GM12878 (cell line): ENCODE data around the gene NUDCD3. TPM values are rescaled to one million over a fixed set of nuclear protein-coding genes. Genes with fewer than 3 reads are reported as not detected.

ENCODE experiments used
- ATAC-seq: fragments of 200-7000 bp; cut with Tn5 transposase; 3 replicates; pipeline ENCODE4 v1.9.1; 2020; ENCODE audit warnings: mild to moderate bottlenecking, moderate library complexity
- BruUV-seq: library from RNA; stranded (reverse); fragments of 400-500 nt; replicated peaks from 2 replicates; lab custom pipeline; 2021; lab: Mats Ljungman, UMichigan
- CTCF ChIA-PET: fragments of 300-600 bp; sonication (Branson Sonifier 250); formaldehyde crosslinking; extraction: SDS; loops from one replicate; lab custom pipeline; 2021; ENCODE audit warnings: inconsistent platforms; lab: Yijun Ruan, JAX
- POLR2A ChIA-PET: fragments of 350-600 bp; formaldehyde crosslinking; extraction: SDS; loops from one replicate; lab custom pipeline; 2021; ENCODE audit warnings: inconsistent platforms; lab: Charles Lee
- RAD21 ChIA-PET: fragments of 300-600 bp; sonication (Branson Sonifier 250); formaldehyde crosslinking; loops from one replicate; lab custom pipeline; 2023; ENCODE audit warnings: antibody characterized with exemption; ENCODE audit not compliant: unreplicated experiment; lab: Charles Lee
- SMC1A ChIA-PET: fragments of 300-600 bp; sonication (Branson Sonifier 250); formaldehyde crosslinking; loops from one replicate; lab custom pipeline; 2023; ENCODE audit not compliant: unreplicated experiment, uncharacterized antibody; lab: Charles Lee
- DNase-seq: peaks from one replicate; pipeline ENCODE4 v3.0.0-alpha.2; 2011; ENCODE audit warnings: low read depth, low spot score
- FAIRE-seq: peaks from 3 replicates; lab custom pipeline; 2011; peaks lifted over from hg19 to GRCh38; lab: Jason Lieb, UNC
- H2AFZ ChIP-seq: 2 replicates; pipeline ENCODE4 v1.6.0; 2011; ENCODE audit warnings: low read depth, low read length, control low read depth; ENCODE audit not compliant: control insufficient read depth
- H3K27ac ChIP-seq: 2 replicates; pipeline ENCODE4 v1.5.1; 2011; ENCODE audit warnings: control low read depth; ENCODE audit not compliant: control insufficient read depth, insufficient read depth
- H3K27me3 ChIP-seq, 2 experiments: replicated peaks in 1 of 2; 2 replicates each; pipeline versions ENCODE4 v1.6.0 to v1.6.1; 2011; ENCODE audit warnings: low read length in 1 of 2; ENCODE audit not compliant: control insufficient read depth in 2 of 2, insufficient read depth in 2 of 2
- H3K36me3 ChIP-seq, 2 experiments: 2 replicates each; pipeline ENCODE4 v1.5.1; 2011; ENCODE audit warnings: low read length in 1 of 2; ENCODE audit not compliant: control insufficient read depth in 2 of 2, insufficient read depth in 2 of 2
- H3K4me1 ChIP-seq: 2 replicates; pipeline ENCODE4 v1.6.1; 2011; ENCODE audit warnings: mild to moderate bottlenecking, low read length, moderate library complexity, mixed read lengths; ENCODE audit not compliant: control insufficient read depth, insufficient read depth
- H3K4me2 ChIP-seq: 2 replicates; pipeline ENCODE4 v1.6.0; 2011; ENCODE audit warnings: control low read depth; ENCODE audit not compliant: control insufficient read depth, insufficient read depth
- H3K4me3 ChIP-seq: fragments of 200-600 bp; sonication (generic); 2 replicates; pipeline ENCODE4 v1.5.1; 2016
- H3K79me2 ChIP-seq: 2 replicates; pipeline ENCODE4 v1.6.0; 2011; ENCODE audit warnings: low read length; ENCODE audit not compliant: control insufficient read depth, insufficient read depth
- H3K9ac ChIP-seq: 2 replicates; pipeline ENCODE4 v1.8.0; 2011; ENCODE audit warnings: low read length, control low read depth, mixed read lengths; ENCODE audit not compliant: control insufficient read depth, insufficient read depth
- H3K9me3 ChIP-seq: replicated peaks from 3 replicates; pipeline ENCODE4 v1.5.1; 2011; ENCODE audit warnings: mild to moderate bottlenecking, low read length; ENCODE audit not compliant: control insufficient read depth, insufficient read depth
- H4K20me1 ChIP-seq: 2 replicates; pipeline ENCODE4 v1.6.0; 2011; ENCODE audit not compliant: control insufficient read depth, insufficient read depth
- ATF7 ChIP-seq: fragments of 450-650 bp; IDR thresholded peaks from 2 replicates; pipeline ENCODE4 v1.6.1; 2016; ENCODE audit warnings: low read depth, mild to moderate bottlenecking
- CBX3 ChIP-seq: fragments of 200-600 bp; sonication (generic); IDR thresholded peaks from 2 replicates; pipeline ENCODE4 v1.6.1; 2016; ENCODE audit warnings: low read depth, borderline replicate concordance
- EED ChIP-seq: sonication (generic); IDR thresholded peaks from 2 replicates; pipeline ENCODE4 v1.6.1; 2016; ENCODE audit warnings: antibody characterized with exemption, low read depth
- EP300 ChIP-seq, 2 experiments: fragments of 150-350 bp in 1 of 2; IDR thresholded peaks; 2 replicates each; pipeline ENCODE4 v1.6.1; 2011 to 2012; ENCODE audit warnings: low read depth in 2 of 2, low read length in 2 of 2, borderline replicate concordance in 1 of 2, improper control_type of control experiment in 1 of 2, inconsistent platforms in 1 of 2; ENCODE audit not compliant: control insufficient read depth in 1 of 2
- IRF4 ChIP-seq: IDR thresholded peaks from 2 replicates; pipeline ENCODE4 v1.6.1; 2011; ENCODE audit warnings: low read depth, low read length
- MAX ChIP-seq: IDR thresholded peaks from 2 replicates; pipeline ENCODE4 v1.6.1; 2012; ENCODE audit warnings: low read depth, low read length, improper control_type of control experiment
- MYC ChIP-seq: IDR thresholded peaks from 2 replicates; pipeline ENCODE4 v1.6.1; 2011; ENCODE audit warnings: mild to moderate bottlenecking, low read length, moderate library complexity, inconsistent platforms; ENCODE audit not compliant: insufficient read depth, insufficient replicate concordance, insufficient read length, severe bottlenecking
- RUNX3 ChIP-seq: IDR thresholded peaks from 2 replicates; pipeline ENCODE4 v1.6.1; 2012; ENCODE audit warnings: low read length, inconsistent platforms
- SUZ12 ChIP-seq: fragments of 200-600 bp; sonication (generic); IDR thresholded peaks from one replicate; pipeline ENCODE4 v1.6.1; 2018; ENCODE audit warnings: antibody characterized with exemption, mild to moderate bottlenecking; ENCODE audit not compliant: unreplicated experiment
- TARDBP ChIP-seq: IDR thresholded peaks from 2 replicates; pipeline ENCODE4 v1.6.1; 2016; ENCODE audit warnings: borderline replicate concordance
- TCF12 ChIP-seq: IDR thresholded peaks from 2 replicates; pipeline ENCODE4 v1.6.1; 2011; ENCODE audit warnings: low read depth, mild to moderate bottlenecking, low read length
- WGBS: methylation state at CpG from one replicate; pipeline ENCODE4 v1.1.6; 2016; ENCODE audit warnings: low lambda C conversion rate; ENCODE audit not compliant: insufficient replicate concordance, insufficient coverage; ENCODE audit errors: missing lambda C conversion rate; 5-methylcytosine and 5-hydroxymethylcytosine counted together
- in situ Hi-C: fragments of 300-500 bp; cut with MboI; formaldehyde crosslinking; loops from 9 replicates; pipeline ENCODE4 v1.14.3; 2018; ENCODE audit warnings: mixed read lengths
- intact Hi-C: fragments of 100-400 bp; cut with micrococcal nuclease; formaldehyde crosslinking; loops from one replicate; pipeline ENCODE4 v1.14.2; 2022; ENCODE audit not compliant: unreplicated experiment
- polyA plus RNA-seq, 11 experiments: library from polyadenylated mRNA; depleted of rRNA in 4 of 11; unstranded in 6 of 11; stranded (reverse) in 5 of 11; fragments of >200 nt; fragmentation: Nextera tagmentation in 4 of 11; fragmentation: Illumina TruSeq in 1 of 11; extraction: Ambion mirVana in 4 of 11; extraction: Trizol in 1 of 11; gene quantifications; 1 replicate in 1 of 11; 2 replicates in 10 of 11; pipeline versions ENCODE4 v1.2.1 to v1.2.3, GENCODE V29; 2011 to 2016; ENCODE audit warnings: inconsistent platforms in 2 of 11, missing spikeins in 2 of 11, low read depth in 1 of 11
- total RNA-seq, 4 experiments: library from RNA; depleted of rRNA in 3 of 4; stranded (reverse); fragments of >200 nt in 3 of 4; fragmentation: Illumina TruSeq in 1 of 4; extraction: Trizol in 1 of 4; gene quantifications; 2 replicates each; pipeline versions ENCODE4 v1.2.1 to v1.2.3, GENCODE V29; 2013 to 2021

Gene NUDCD3
- total and polyA plus RNA-seq, 10 of the 15 experiments (the other 5 are each of a cell fraction or from before 2014, with no cell fraction given) = 25.0 to 89.8 (median 46.4) TPM

- ChIA-PET SMC1A (no interaction called here), RAD21 (no interaction called here), POLR2A (no interaction called here), CTCF (interaction anchor here (2.0 kb wide), 1 partner anchor 67 kb away, joined by 5 read pairs; no protein-coding TSS in a partner anchor)
- Histone ChIP-seq H3K4me2 (no peak overlapping the region), H3K27ac (no peak overlapping the region), H3K27me3 (no peaks in the 10 kb centered on the region), H3K4me1 (no peaks in the 10 kb centered on the region), H3K9me3 (no peaks in the 10 kb centered on the region), H4K20me1 (no peaks in the 10 kb centered on the region), H3K36me3 (no peaks in the 10 kb centered on the region), H3K79me2 (no peaks in the 10 kb centered on the region), H3K4me3 (no peak overlapping the region), H3K9ac (no peak overlapping the region), H2AFZ (no peak overlapping the region)
- no peak for FAIRE-seq
- WGBS = 14% methylated on average over 4 of the region's 4 CpGs
- ATAC-seq = no peak
- intact Hi-C loops = loop anchor here (10.0 kb wide), 1 partner anchor 484 kb away; no protein-coding TSS in a partner anchor
- TF ChIP-seq ATF7 (no peak), MAX (no peak), RUNX3 (no peak), MYC (no peak), CBX3 (no peak), TARDBP (no peak), SUZ12 (no peak), TCF12 (no peak), EED (no peak), EP300 (IDR thresholded peaks at IDR 0.05; ENCODE audit: borderline replicate concordance in 1 of 2, control insufficient read depth in 1 of 2, low read depth in 2 of 2, low read length in 2 of 2) (no peak), IRF4 (no peak)
- BruUV-seq = no TSS peak
- in situ Hi-C loops = no loop called here
- no peak for DNase-seq
These were observed 7.9 kb upstream of the NUDCD3 start for GRCh38 chr7:44498230-44498954.
